Sigmoid colon (tissue), 4 donors: ENCODE data around the gene PPP1R7.

Source experiments
- EP300 ChIP-seq, 4 donors: sonication (generic); formaldehyde crosslinking; IDR thresholded peaks; one replicate each; pipeline ENCODE4 v1.6.1; 2017; ENCODE audit warnings: antibody characterized with exemption in 4 of 4
- POLR2A ChIP-seq, 2 donors: fragments of 450-650 bp; IDR thresholded peaks; one replicate each; pipeline ENCODE4 v1.6.1; 2016; ENCODE audit warnings: antibody characterized with exemption in 2 of 2, mild to moderate bottlenecking in 2 of 2, moderate library complexity in 2 of 2
- POLR2AphosphoS5 ChIP-seq, 4 donors: sonication (generic); formaldehyde crosslinking; IDR thresholded peaks; one replicate each; pipeline ENCODE4 v1.6.1; 2017; ENCODE audit warnings: antibody characterized with exemption in 4 of 4
- TF ChIP-seq, protein P1 (sequence below), 4 experiments: fragments of 450-650 bp in 3 of 4; fragments of 200-600 bp in 1 of 4; IDR thresholded peaks; one replicate each; pipeline ENCODE4 v1.5.1; 2016 to 2019; ENCODE audit warnings: antibody characterized with exemption in 4 of 4, mild to moderate bottlenecking in 3 of 4, moderate library complexity in 2 of 4

DNA sequence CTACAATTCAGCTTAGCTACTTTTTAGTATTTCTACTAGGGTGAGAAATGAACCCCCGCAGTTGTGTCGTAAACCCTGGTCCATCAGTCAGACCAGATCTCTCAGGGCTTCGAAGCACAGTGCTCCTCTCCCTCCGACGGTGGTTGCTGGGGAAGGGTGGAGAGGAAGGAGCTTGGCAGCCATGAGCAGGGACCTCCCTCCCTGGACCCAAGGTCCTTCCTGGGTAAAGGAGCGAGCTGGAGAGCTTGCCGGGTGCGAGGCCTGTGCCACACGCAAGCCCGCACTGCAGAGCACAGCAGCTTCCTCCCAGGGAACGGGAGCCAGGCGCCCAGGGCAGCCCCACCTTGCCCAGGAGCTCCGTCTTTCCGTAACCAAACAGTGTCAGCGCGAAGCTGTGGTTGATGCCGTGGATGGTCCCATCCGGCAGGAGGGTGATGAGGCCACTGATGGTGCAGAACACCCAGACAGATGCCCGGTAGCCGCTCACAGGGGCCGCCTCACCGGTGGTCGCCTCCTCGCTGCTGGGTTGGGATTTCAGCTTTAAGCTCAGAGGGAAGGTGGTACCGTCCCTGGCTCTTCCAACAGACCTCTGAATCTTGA is 13.5 kb upstream of the PPP1R7 start:
- TF ChIP-seq POLR2A (IDR thresholded peaks at IDR 0.05) (no peak), POLR2AphosphoS5 (IDR thresholded peaks at IDR 0.05) (no peak), EP300 (IDR thresholded peaks at IDR 0.05) (no peak)
- TF ChIP-seq, protein P1, sequence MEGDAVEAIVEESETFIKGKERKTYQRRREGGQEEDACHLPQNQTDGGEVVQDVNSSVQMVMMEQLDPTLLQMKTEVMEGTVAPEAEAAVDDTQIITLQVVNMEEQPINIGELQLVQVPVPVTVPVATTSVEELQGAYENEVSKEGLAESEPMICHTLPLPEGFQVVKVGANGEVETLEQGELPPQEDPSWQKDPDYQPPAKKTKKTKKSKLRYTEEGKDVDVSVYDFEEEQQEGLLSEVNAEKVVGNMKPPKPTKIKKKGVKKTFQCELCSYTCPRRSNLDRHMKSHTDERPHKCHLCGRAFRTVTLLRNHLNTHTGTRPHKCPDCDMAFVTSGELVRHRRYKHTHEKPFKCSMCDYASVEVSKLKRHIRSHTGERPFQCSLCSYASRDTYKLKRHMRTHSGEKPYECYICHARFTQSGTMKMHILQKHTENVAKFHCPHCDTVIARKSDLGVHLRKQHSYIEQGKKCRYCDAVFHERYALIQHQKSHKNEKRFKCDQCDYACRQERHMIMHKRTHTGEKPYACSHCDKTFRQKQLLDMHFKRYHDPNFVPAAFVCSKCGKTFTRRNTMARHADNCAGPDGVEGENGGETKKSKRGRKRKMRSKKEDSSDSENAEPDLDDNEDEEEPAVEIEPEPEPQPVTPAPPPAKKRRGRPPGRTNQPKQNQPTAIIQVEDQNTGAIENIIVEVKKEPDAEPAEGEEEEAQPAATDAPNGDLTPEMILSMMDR (IDR thresholded peaks at IDR 0.05), result no peak
